Measurements from ENCODE around the gene PIGT.

DNA sequence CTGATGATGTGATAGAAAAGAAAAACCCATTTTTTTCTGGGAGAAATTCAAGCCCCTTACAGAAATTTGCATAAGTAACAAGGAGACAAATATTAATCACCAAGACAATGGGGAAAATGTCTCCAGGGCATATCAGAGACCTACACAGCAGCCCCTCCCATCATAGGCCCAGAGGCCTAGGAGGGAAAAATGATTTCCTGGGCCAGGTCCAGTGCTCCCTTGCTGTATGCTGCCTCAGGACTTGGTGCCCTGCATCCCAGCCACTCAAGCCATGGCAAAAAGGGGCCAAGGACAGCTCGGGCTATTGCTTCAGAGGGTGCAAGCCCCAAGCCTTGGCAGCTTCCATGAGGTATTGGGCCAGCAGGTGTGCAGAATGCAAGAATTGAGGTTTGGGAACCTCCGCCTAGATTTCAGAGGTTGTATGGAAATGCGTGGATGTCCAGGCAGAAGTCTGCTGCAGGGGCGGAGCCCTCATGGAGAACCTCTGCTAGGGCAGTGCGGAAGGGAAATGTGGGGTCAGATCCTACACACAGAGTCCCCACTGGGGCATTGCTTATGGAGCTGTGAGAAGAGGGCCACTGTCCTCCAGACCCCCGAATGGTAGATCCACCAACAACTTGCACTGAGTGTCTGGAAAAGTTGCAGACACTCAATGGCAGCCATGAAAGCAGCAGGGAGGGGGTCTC lies 15.5 kb upstream of the PIGT start:
- TF ChIP-seq, protein P1, sequence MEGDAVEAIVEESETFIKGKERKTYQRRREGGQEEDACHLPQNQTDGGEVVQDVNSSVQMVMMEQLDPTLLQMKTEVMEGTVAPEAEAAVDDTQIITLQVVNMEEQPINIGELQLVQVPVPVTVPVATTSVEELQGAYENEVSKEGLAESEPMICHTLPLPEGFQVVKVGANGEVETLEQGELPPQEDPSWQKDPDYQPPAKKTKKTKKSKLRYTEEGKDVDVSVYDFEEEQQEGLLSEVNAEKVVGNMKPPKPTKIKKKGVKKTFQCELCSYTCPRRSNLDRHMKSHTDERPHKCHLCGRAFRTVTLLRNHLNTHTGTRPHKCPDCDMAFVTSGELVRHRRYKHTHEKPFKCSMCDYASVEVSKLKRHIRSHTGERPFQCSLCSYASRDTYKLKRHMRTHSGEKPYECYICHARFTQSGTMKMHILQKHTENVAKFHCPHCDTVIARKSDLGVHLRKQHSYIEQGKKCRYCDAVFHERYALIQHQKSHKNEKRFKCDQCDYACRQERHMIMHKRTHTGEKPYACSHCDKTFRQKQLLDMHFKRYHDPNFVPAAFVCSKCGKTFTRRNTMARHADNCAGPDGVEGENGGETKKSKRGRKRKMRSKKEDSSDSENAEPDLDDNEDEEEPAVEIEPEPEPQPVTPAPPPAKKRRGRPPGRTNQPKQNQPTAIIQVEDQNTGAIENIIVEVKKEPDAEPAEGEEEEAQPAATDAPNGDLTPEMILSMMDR (conservative IDR thresholded peaks at IDR 0.05; ENCODE audit: low read depth in 2 of 2): no peak
- TF ChIP-seq EZH2phosphoT487 (IDR thresholded peaks at IDR 0.05; ENCODE audit: unreplicated experiment) (no peak), ZNF331 (CRISPR knock-in tag; IDR thresholded peaks at IDR 0.05; ENCODE audit: low read depth) (no peak), EZH2 (IDR thresholded peaks at IDR 0.05; ENCODE audit: low read depth, unreplicated experiment) (no peak), POLR2AphosphoS5 (IDR thresholded peaks at IDR 0.05; ENCODE audit: low read depth) (no peak), CREB1 (CRISPR knock-in tag; IDR thresholded peaks at IDR 0.05; ENCODE audit: low read depth) (no peak), JUNB (IDR thresholded peaks at IDR 0.05; ENCODE audit: unreplicated experiment) (no peak), STAT1 (IDR thresholded peaks at IDR 0.05; ENCODE audit: unreplicated experiment) (no peak), NANOG (IDR thresholded peaks at IDR 0.05; ENCODE audit: borderline replicate concordance) (no peak), ZNF114 (CRISPR knock-in tag; IDR thresholded peaks at IDR 0.05) (no peak)
- TF ChIP-seq, protein P2, sequence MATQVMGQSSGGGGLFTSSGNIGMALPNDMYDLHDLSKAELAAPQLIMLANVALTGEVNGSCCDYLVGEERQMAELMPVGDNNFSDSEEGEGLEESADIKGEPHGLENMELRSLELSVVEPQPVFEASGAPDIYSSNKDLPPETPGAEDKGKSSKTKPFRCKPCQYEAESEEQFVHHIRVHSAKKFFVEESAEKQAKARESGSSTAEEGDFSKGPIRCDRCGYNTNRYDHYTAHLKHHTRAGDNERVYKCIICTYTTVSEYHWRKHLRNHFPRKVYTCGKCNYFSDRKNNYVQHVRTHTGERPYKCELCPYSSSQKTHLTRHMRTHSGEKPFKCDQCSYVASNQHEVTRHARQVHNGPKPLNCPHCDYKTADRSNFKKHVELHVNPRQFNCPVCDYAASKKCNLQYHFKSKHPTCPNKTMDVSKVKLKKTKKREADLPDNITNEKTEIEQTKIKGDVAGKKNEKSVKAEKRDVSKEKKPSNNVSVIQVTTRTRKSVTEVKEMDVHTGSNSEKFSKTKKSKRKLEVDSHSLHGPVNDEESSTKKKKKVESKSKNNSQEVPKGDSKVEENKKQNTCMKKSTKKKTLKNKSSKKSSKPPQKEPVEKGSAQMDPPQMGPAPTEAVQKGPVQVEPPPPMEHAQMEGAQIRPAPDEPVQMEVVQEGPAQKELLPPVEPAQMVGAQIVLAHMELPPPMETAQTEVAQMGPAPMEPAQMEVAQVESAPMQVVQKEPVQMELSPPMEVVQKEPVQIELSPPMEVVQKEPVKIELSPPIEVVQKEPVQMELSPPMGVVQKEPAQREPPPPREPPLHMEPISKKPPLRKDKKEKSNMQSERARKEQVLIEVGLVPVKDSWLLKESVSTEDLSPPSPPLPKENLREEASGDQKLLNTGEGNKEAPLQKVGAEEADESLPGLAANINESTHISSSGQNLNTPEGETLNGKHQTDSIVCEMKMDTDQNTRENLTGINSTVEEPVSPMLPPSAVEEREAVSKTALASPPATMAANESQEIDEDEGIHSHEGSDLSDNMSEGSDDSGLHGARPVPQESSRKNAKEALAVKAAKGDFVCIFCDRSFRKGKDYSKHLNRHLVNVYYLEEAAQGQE (IDR thresholded peaks at IDR 0.05; ENCODE audit: unreplicated experiment): no peak
- TF ChIP-seq, protein P3, sequence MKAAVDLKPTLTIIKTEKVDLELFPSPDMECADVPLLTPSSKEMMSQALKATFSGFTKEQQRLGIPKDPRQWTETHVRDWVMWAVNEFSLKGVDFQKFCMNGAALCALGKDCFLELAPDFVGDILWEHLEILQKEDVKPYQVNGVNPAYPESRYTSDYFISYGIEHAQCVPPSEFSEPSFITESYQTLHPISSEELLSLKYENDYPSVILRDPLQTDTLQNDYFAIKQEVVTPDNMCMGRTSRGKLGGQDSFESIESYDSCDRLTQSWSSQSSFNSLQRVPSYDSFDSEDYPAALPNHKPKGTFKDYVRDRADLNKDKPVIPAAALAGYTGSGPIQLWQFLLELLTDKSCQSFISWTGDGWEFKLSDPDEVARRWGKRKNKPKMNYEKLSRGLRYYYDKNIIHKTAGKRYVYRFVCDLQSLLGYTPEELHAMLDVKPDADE (IDR thresholded peaks at IDR 0.05): no peak

Data from GM23338 (cell line).